Activated CD4-positive, CD25-positive, alpha-beta regulatory T cell treated with anti-CD3 and anti-CD28 coated beads, Interleukin-2, amount 50 U/mL, for 72 hours (primary cell): ENCODE measurements around the gene PILRA.
"Not testable (repeated sequence)": the region's sequence is repeated elsewhere in the genome, so short reads cannot be mapped to it uniquely, and the experiment has no call there.

Source experiments
- DNase-seq: peaks from one replicate; pipeline ENCODE4 v3.0.0; 2021

Gene PILRA

GRCh38 chr7:100435401-100436304, 62.4 kb downstream of the PILRA start:
- DNase-seq, result peak; percentile 57

- DNase-seq, result no peak
Observed at GRCh38 chr7:100437150-100438100, 64.1 kb downstream of the PILRA start.

- no peak for DNase-seq
Observed at GRCh38 chr7:100438172-100438571, 64.9 kb downstream of the PILRA start.

GRCh38 chr7:100438731-100439130, 65.4 kb downstream of the PILRA start:
- DNase-seq, result not testable (repeated sequence)

GRCh38 chr7:100439244-100439643, 66.0 kb downstream of the PILRA start:
- not testable (repeated sequence) for DNase-seq

GRCh38 chr7:100441641-100442535, 68.6 kb downstream of the PILRA start:
- no peak for DNase-seq

- no peak for DNase-seq
Observed at GRCh38 chr7:100443096-100443840, 70.0 kb downstream of the PILRA start.

GRCh38 chr7:100444311-100445278, 71.3 kb downstream of the PILRA start:
- DNase-seq, result peak; percentile 31

GRCh38 chr7:100446040-100446439, 72.8 kb downstream of the PILRA start:
- DNase-seq, result no peak

GRCh38 chr7:100447363-100447762, 74.1 kb downstream of the PILRA start:
- DNase-seq, result not testable (repeated sequence)

GRCh38 chr7:100449190-100449795, 76.0 kb downstream of the PILRA start:
- no peak for DNase-seq
